ENCODE results near the gene BPIFB3.

DNA sequence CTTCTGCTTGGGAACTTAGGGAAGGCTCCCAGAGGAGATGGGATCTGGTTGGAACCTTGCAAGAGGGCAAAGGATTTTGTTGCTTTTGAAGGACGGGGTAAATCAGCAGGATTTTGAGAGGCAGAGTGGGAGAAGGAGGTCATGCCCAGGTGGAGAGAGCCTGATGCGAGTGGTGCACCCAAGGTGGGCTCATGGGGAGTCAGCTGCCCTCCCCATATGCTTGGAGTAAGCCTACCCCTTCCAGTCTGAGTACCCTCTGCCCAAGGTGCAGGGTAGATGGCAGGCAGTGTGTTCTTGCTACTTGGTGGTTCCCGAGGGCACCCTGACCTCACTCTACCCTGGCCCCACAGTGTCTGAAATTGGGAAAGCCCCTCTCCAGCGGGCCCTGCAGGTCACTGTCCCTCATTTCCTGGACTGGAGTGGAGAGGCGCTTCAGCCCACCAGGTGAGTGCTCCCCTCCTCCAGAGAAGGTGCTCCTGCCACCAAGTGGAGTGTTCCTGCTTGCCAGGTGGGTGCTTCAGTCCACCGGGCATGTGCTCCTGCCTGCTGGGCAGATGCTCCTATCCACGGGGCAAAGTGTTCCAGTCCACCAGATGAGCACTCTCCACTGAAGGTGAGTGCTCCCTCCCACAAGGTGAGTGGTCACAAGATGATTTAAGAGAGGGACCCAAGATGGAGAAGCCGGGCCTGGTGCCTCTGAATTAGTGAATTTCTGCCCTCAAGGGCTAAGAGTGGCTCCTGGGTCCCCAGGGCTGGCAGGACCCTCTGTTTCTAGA is 42.8 kb upstream of the BPIFB3 start:
- TF ChIP-seq, protein P1, sequence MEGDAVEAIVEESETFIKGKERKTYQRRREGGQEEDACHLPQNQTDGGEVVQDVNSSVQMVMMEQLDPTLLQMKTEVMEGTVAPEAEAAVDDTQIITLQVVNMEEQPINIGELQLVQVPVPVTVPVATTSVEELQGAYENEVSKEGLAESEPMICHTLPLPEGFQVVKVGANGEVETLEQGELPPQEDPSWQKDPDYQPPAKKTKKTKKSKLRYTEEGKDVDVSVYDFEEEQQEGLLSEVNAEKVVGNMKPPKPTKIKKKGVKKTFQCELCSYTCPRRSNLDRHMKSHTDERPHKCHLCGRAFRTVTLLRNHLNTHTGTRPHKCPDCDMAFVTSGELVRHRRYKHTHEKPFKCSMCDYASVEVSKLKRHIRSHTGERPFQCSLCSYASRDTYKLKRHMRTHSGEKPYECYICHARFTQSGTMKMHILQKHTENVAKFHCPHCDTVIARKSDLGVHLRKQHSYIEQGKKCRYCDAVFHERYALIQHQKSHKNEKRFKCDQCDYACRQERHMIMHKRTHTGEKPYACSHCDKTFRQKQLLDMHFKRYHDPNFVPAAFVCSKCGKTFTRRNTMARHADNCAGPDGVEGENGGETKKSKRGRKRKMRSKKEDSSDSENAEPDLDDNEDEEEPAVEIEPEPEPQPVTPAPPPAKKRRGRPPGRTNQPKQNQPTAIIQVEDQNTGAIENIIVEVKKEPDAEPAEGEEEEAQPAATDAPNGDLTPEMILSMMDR (IDR thresholded peaks at IDR 0.05), result no peak
- no peak for TF ChIP-seq POLR2A (IDR thresholded peaks at IDR 0.05)

Data from heart left ventricle (tissue), 13 donors.